ENCODE data around the gene NLRC5. TPM values are rescaled to one million over a fixed set of nuclear protein-coding genes. Genes with fewer than 3 reads are reported as not detected.
A peak's percentile ranks its signal among the peaks of the same experiment; 100 is the strongest.
"Not testable (repeated sequence)": the region's sequence is repeated elsewhere in the genome, so short reads cannot be mapped to it uniquely, and the experiment has no call there.

Gene NLRC5
- total and polyA plus RNA-seq, 9 of the 15 experiments (the other 6 are each of a cell fraction or from before 2014, with no cell fraction given), result 0.59 to 0.71 TPM; not detected in 7

- peak; percentile 68; the same call in 1 of the 2 replicates for TF ChIP-seq HIVEP1 (CRISPR knock-in tag; IDR thresholded peaks at IDR 0.05)
- 0 out of 2 replicates have a peak, but pooled peaks have one; percentile 53 for TF ChIP-seq RREB1 (CRISPR knock-in tag; IDR thresholded peaks at IDR 0.05)
- TF ChIP-seq MAZ (CRISPR knock-in tag; conservative IDR thresholded peaks at IDR 0.05 in 1 of 2, IDR thresholded peaks at IDR 0.05 in 1 of 2), result peak in 1 of 2 experiments; percentile 71; a peak in 2 of 4 replicates
- peak; percentile 78 for TF ChIP-seq RFX1 (IDR thresholded peaks at IDR 0.05)
- peak; percentile 84 for TF ChIP-seq PYGO2 (tag; IDR thresholded peaks at IDR 0.05)
- peak; percentile 82 for TF ChIP-seq PTRF (tag; IDR thresholded peaks at IDR 0.05)
- TF ChIP-seq ZNF644 (tag; IDR thresholded peaks at IDR 0.05; ENCODE audit: low read depth), result peak; percentile 95
- peak; percentile 82; the same call in 1 of the 2 replicates for TF ChIP-seq ZNF311 (CRISPR knock-in tag; IDR thresholded peaks at IDR 0.05)
- TF ChIP-seq KLF6 (CRISPR knock-in tag; IDR thresholded peaks at IDR 0.05; ENCODE audit: borderline replicate concordance), result peak; percentile 94
- TF ChIP-seq NFXL1 (CRISPR knock-in tag; IDR thresholded peaks at IDR 0.05), result peak; percentile 81
- TF ChIP-seq PBX2 (CRISPR knock-in tag; IDR thresholded peaks at IDR 0.05; ENCODE audit: low read depth); NR2C2 (CRISPR knock-in tag; IDR thresholded peaks at IDR 0.05); ZNF740 (CRISPR knock-in tag; IDR thresholded peaks at IDR 0.05): not testable (repeated sequence)
- TF ChIP-seq PBX2 (tag; conservative IDR thresholded peaks at IDR 0.05; ENCODE audit: low read depth), result peak; percentile 44; the same call in 1 of the 2 replicates
- TF ChIP-seq ZNF444 (CRISPR knock-in tag; IDR thresholded peaks at IDR 0.05), result peak; percentile 71; the same call in 1 of the 2 replicates
- peak; percentile 70 for TF ChIP-seq NR2C2 (tag; IDR thresholded peaks at IDR 0.05)
- peak in 1 of 2 experiments; percentile 87; a peak in 2 of 4 replicates for TF ChIP-seq ZNF740 (tag; IDR thresholded peaks at IDR 0.05)
- peak; percentile 97 for TF ChIP-seq ZNF766 (CRISPR knock-in tag; conservative IDR thresholded peaks at IDR 0.05)
These were observed 120.1 kb downstream of the NLRC5 start (continued) for GRCh38 chr16:57109259-57110105.
